NCI-H446 (cell line): ENCODE data around the gene ANXA3.

ENCODE experiments used
- DNase-seq, 2 experiments: peaks; one replicate each; lab custom pipeline; 2025; lab: John Stamatoyannopoulos, UW

The ANXA3 gene

GRCh38 chr4:78611215-78611558 is 59.6 kb downstream of the ANXA3 start:
- DNase-seq, result no peak

DNA sequence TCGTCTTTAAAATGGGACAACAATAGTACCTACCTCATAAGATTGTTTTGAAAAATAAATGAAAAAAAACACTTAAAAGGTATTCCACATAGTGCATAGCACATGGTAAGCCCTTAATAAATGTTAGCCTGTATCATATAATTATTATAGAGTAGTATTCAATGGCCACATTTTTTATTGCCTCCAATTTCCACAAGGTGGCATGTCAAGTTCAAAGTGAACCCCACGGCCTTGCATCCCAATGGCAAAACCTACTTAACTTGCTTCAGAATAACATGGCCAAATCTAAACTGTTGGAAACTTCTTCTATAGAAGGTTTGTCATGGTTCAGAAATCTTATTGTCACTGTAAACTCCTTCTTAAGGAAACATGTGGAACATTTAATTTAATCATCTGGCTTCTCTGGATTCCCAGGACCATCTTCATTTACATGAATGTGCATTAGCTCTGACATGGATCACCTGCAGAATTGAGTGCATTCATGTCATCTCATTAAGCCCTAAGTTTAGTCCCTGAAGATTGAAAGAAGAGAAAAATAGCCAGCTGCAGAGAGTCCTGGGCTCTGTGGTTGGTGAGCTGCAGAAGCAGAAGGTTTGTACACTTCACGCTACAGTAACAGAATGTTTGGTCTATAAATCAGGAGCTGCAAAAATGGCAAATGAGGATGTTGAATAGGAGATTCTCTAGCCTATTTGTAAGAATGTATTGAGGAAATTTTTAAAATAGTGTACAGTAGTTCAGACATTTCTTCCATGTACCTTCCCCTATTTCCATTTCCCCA is 61.0 kb downstream of the ANXA3 start:
- DNase-seq, result peak; percentile 12 to 64

GRCh38 chr4:78613522-78614321 is 62.2 kb downstream of the ANXA3 start:
- no peak for DNase-seq

GRCh38 chr4:78616046-78616498 is 64.5 kb downstream of the ANXA3 start:
- no peak for DNase-seq

GRCh38 chr4:78618436-78618835 is 66.9 kb downstream of the ANXA3 start:
- no peak for DNase-seq

GRCh38 chr4:78621395-78621794 is 69.8 kb downstream of the ANXA3 start:
- no peak for DNase-seq

DNA sequence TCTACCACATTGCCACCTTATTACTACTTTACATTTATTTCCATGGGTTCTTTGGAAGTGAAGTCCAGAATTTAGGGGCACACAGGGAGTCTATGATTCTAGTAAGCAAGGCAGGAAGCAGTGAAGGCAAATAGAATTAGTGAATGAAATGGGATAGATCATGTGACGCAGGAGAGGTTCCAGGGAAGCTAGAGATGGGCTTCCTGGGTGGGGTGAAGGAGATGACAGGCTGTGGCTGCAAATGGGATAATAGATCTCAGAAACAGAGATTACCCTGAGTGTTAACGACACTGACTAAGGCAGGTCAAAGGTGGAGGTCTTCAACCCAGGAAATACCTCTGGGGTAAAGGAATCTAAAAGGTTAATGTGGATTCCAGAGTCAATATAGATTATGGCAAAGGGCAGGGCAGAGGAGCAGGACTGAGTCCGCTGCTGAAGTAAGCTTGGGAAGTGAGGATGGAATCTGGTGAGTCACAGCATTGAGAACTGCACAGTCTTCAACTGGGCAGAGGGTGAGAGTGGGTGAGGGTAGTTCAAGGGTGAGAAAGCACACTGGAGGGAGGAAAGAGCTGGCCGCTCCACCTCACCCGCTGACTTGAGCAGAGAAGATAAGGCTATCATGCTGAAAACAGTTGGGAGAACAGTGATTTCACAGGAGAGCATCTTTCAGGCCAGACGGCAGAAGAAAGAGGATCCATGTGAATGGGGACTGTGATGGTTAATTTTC is 70.8 kb downstream of the ANXA3 start:
- DNase-seq, result no peak

DNA sequence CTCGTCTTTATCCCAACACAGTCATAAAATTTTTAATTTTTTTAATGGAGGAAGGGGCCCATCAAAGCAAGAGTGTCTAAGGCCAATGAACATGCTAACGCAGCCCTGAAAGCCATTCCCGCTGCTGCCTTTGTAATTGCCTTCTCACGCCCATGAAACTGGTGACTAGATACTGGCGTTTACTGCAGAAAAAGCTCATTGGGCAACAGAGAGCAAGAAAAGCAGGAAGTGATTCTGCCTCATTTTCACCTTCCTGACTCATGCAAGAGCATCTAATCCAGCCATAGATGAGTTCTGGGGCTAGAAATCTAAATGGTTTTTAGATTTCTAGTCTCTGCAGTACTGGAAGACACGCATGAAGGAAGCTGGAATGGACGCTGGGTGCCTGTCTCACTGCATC is 72.5 kb downstream of the ANXA3 start:
- no peak for DNase-seq

DNA sequence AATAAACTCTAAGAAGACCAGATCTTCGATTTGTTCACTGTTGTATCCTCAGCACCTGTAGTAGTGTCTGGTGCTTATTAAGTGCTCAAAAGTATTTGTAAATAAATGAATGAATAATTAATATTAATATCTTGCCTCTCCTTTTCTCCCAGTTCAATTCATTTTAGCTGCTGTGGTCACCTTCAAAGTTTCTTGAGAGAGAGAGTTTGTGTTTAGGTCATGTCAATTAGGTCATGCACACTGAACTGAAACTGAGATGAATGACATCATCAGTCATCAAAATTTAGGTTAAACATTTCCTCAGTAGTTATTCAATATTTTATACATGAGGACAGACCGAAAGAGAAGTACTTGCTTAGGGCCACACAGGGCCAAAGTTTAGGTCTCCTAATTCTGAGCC is 73.5 kb downstream of the ANXA3 start:
- DNase-seq, result no peak

GRCh38 chr4:78627046-78627965 is 75.7 kb downstream of the ANXA3 start:
- DNase-seq, result no peak

DNA sequence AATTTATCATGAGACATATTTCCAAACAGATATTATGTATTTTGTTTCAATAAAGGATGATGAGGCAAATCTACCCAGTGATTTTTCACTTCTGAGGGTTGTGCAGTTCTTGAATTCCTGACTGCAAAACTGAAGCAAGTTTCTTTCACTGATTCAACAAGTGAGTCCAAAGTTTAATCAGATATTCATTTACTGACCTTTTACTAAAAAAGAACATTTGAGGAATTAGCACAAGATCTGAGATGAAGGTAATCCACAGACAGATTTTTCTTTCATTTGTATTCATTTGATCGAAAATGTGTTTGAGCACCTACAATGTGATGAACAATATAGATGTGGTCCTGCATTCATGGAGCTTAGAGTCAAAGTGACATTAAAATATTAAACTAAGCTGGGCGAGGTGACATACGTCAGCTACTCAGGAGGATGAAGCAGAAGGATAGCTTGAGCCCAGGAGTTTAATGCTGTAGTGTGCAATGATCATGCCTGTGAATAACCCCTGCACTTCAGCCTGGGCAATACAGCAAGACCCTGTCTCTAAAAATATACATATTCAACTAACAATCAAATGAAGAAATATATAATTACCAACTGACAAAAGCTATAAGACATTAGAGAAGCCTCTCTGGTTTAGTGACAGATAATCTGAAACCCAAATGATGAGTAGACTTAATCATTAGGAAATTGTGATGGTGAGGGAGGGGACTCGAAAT is 76.6 kb downstream of the ANXA3 start:
- DNase-seq, result no peak

GRCh38 chr4:78629991-78630541 is 78.5 kb downstream of the ANXA3 start:
- DNase-seq, result no peak

DNA sequence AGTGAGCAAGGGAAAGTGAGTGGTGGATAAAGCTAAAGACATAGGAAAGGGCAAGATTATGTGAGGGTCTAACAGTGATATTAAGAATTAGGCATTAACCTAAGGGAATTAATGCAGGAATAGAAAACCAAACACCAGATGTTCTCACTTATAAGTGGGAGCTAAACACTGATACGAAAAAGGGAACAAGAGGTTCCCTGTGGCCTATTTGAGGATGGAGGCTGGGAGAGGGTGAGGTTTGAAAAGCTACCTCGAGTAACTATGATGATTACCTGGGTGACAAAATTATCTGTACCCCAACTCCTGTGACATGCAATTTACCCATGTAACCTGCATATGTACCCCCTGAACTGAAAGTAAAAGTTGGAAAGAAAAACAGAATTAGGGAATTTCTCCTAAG is 79.0 kb downstream of the ANXA3 start:
- no peak for DNase-seq

- DNase-seq, result peak in 1 of 2 experiments; percentile 70
Observed at GRCh38 chr4:78634011-78634664, 82.6 kb downstream of the ANXA3 start.

DNA sequence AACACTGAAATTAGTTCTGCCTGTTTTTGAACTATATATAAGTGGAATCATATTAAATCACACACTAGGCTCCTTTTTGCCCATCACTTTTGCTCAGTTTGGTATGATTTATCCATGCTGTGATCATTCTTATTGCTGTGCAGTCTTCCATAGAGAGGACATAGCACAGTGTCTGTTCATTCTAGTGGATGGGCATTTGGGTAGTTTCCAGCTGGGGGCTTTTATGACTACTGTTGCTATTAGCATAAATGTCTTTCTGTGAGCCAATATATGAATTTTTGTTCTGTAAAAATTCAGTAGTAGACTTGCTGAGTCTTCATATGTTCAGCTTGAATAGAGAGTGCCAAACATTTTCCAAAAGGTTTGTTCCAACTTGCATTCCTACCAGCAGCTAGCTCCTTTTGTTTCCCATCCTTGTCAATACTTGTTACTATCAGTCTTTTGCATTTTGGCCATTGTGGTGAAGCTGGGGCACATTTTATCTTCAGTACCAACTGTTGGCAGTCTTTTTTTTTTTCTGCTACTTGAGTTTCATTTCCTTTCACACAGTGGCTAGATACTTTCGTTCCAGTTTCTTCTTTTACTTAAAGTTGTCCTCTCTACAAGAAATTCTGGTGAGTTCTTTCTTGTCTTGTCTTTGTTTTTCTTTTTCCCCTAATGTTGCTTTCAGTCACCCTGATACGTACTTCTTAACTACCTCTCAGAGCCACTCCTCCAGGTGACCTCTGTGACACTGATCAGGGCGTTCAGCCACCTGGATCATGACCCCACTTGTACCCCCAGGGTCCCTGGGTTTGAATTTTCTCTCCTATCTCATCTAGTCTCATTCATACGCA is 87.0 kb downstream of the ANXA3 start:
- DNase-seq, result peak in 1 of 2 experiments; percentile 19

- no peak for DNase-seq
Observed at GRCh38 chr4:78640714-78641113, 89.1 kb downstream of the ANXA3 start.

DNA sequence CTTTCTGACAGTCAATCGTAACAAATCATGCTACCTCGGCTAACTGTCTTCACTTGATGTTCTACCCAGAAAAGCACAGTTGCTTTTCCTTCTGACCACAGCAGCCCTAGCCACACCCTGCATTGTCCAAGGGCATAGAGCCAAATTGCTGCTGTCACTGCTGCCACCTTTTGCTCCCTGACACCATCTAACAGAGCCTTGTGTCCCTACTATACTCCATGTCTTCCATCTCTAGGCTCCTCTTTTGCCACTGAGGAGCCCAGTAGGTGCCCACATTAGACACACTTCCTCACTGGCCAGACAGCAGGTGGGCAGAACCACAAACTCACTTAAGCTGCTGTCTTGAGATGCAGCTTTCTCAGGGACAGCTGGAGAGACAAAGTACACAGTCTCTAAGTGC is 91.4 kb downstream of the ANXA3 start:
- no peak for DNase-seq

DNA sequence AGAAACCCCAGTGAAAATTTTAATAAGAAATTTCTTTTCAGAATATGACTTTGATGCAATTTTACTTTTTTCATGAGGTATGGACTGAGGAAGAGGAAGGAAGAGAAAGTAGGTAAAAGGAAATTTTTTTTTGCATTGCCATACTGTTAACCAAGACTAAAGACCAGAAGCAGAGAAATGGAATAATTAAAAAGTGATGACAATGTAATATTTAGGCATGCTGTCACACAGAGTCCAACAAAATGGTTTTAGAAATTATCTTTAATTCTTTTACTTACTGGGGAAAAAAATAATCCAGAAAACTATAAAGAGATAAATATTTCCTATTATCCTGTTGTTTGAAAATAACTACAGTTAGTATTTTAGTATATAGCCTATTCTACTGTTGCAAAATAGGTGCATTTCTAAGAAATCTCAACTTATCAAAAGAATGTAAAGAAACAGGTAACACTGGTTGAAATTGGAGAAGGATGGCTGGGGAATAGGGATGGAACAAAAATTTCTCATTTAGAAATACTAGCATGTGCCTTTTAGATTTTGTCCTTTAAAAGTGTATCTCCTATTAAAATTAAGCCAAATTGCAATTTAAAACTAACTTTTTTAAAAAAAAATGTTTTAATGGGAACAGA is 92.6 kb downstream of the ANXA3 start:
- no peak for DNase-seq
